Stomach (tissue), 4 donors: ENCODE measurements around the gene HTR2B.

Experiments used
- CTCF ChIP-seq, 7 experiments: fragments of 450-650 bp in 4 of 7; fragments of 200-600 bp in 3 of 7; sonication (generic) in 3 of 7; IDR thresholded peaks; one replicate each; pipeline ENCODE4 v1.5.1; 2016 to 2019; ENCODE audit warnings: antibody characterized with exemption in 7 of 7, control low read depth in 2 of 7, mild to moderate bottlenecking in 1 of 7
- EP300 ChIP-seq: sonication (generic); formaldehyde crosslinking; IDR thresholded peaks from one replicate; pipeline ENCODE4 v1.6.1; 2017; ENCODE audit warnings: antibody characterized with exemption
- POLR2A ChIP-seq, 4 donors: fragments of 450-650 bp; IDR thresholded peaks; one replicate each; pipeline ENCODE4 v1.6.1; 2016; ENCODE audit warnings: antibody characterized with exemption in 4 of 4, control low read depth in 2 of 4, mild to moderate bottlenecking in 1 of 4, moderate library complexity in 1 of 4
- POLR2AphosphoS5 ChIP-seq, 3 donors: sonication (generic); formaldehyde crosslinking; IDR thresholded peaks; one replicate each; pipeline ENCODE4 v1.6.1; 2016; ENCODE audit warnings: antibody characterized with exemption in 3 of 3

- TF ChIP-seq CTCF (IDR thresholded peaks at IDR 0.05) = no peak
- no peak for TF ChIP-seq POLR2AphosphoS5 (IDR thresholded peaks at IDR 0.05)
- no peak for TF ChIP-seq POLR2A (IDR thresholded peaks at IDR 0.05)
- TF ChIP-seq EP300 = no peak
Observed at GRCh38 chr2:231128541-231128940, 3.7 kb upstream of the HTR2B start.
